ENCODE data around the gene FRMD4A. TPM values are rescaled to one million over a fixed set of nuclear protein-coding genes. Genes with fewer than 3 reads are reported as not detected.

The FRMD4A gene
- total RNA-seq, 1 experiment from 2014 or later: 0.23 TPM

DNA sequence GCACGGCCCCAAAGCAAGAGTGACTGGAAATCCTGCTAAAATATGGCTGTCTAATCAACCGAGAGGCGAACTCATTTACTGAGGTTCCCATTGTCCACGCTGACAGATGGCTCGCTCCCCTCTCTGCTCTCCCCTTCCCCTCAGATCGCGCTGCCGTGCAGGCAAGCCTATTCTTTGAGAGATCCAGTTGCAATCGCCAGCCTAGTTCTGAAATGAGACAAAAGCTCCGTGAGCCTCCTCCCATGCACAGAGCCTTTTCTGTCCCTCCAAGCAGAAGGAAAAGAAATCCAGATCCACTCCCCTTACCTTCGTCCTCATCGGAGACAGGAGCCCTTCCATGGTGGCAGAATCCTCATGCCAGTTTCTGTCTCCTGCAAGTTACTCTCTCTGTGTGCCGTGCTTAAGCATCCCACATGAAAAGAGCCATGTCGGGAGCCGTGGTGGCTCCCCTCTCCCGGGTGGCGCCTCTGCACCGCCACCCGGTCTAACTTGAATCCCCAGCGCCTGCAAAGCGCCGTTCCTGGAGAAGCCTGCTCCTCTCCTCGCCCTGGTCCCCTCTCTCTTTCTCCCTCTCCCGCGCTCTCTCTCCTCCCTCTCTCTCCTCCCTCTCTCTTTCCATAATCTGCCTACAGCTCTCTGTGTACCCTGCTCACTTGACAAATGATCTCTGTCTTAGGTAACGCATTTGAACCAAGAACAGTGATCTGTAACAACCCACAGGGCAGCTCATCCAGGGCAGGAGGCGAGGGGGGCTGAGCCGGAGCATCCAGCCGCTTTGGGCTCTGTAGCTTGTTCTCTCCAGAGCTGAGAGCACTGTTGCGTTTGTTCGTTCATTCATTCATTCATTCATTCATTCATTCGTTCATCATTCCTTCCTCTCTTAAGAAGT lies 156.8 kb downstream of the FRMD4A start:
- DNase-seq (ENCODE audit: unreplicated experiment): no peak
- intact Hi-C loops (cut with micrococcal nuclease): no loop called here
- ChIA-PET CTCF (interaction anchor here (0.6 to 1.4 kb wide), 3 partner anchors 22 to 85 kb away, joined by 3 to 4 read pairs (median 3); no protein-coding TSS in a partner anchor), POLR2A (no interaction called here)
- H3K27ac Mint-ChIP-seq (ENCODE audit: low read depth, unreplicated experiment): no peak overlapping the region
- TF ChIP-seq, protein P1, sequence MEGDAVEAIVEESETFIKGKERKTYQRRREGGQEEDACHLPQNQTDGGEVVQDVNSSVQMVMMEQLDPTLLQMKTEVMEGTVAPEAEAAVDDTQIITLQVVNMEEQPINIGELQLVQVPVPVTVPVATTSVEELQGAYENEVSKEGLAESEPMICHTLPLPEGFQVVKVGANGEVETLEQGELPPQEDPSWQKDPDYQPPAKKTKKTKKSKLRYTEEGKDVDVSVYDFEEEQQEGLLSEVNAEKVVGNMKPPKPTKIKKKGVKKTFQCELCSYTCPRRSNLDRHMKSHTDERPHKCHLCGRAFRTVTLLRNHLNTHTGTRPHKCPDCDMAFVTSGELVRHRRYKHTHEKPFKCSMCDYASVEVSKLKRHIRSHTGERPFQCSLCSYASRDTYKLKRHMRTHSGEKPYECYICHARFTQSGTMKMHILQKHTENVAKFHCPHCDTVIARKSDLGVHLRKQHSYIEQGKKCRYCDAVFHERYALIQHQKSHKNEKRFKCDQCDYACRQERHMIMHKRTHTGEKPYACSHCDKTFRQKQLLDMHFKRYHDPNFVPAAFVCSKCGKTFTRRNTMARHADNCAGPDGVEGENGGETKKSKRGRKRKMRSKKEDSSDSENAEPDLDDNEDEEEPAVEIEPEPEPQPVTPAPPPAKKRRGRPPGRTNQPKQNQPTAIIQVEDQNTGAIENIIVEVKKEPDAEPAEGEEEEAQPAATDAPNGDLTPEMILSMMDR (IDR thresholded peaks at IDR 0.05; ENCODE audit: unreplicated experiment): no peak
- no TSS peak for BruUV-seq (replicated peaks)
- peak overlapping the region; percentile 60 for H3K4me3 Mint-ChIP-seq (ENCODE audit: unreplicated experiment)
- no peaks in the 10 kb centered on the region for H3K36me3 Mint-ChIP-seq (ENCODE audit: insufficient read depth, unreplicated experiment)
- peaks cover 13% of the 10 kb centered on the region for H3K9me3 Mint-ChIP-seq (ENCODE audit: unreplicated experiment)
- H3K4me1 Mint-ChIP-seq (ENCODE audit: insufficient read depth, unreplicated experiment): peaks cover 12% of the 10 kb centered on the region
- H3K27me3 Mint-ChIP-seq (ENCODE audit: insufficient read depth, unreplicated experiment): peaks cover 85% of the 10 kb centered on the region

DNA sequence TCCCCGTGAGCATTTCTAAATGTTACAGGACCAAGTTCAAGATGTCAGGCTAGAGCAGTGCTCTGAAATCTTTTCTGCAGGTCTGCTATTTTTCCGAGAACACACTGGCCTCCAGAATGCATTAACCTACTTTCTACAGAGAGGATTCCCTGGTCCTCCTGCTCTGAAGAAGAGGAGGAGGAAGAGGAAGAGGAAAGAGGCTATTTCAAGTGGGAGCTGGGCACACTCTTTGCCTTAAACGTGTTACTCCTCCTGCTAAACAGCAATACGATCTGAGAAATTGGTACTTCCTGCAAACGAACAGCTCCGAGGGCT lies 157.4 kb downstream of the FRMD4A start:
- peak overlapping the region; percentile 60 for H3K4me3 Mint-ChIP-seq (ENCODE audit: unreplicated experiment)
- peaks cover 12% of the 10 kb centered on the region for H3K4me1 Mint-ChIP-seq (ENCODE audit: insufficient read depth, unreplicated experiment)
- H3K36me3 Mint-ChIP-seq (ENCODE audit: insufficient read depth, unreplicated experiment): no peaks in the 10 kb centered on the region
- ChIA-PET POLR2A (interaction anchor here (0.5 kb wide), 1 partner anchor 166 kb away, joined by 3 read pairs; no protein-coding TSS in a partner anchor), CTCF (interaction anchor here (0.8 to 1.4 kb wide), 2 partner anchors 11 to 23 kb away, joined by 3 to 4 read pairs; no protein-coding TSS in a partner anchor)
- TF ChIP-seq, protein P1 (IDR thresholded peaks at IDR 0.05; ENCODE audit: unreplicated experiment): no peak
- intact Hi-C loops (cut with micrococcal nuclease): no loop called here
- no peak for DNase-seq (ENCODE audit: unreplicated experiment)
- peaks cover 13% of the 10 kb centered on the region for H3K9me3 Mint-ChIP-seq (ENCODE audit: unreplicated experiment)
- BruUV-seq (replicated peaks): no TSS peak
- H3K27ac Mint-ChIP-seq (ENCODE audit: low read depth, unreplicated experiment): no peak overlapping the region
- peaks cover 90% of the 10 kb centered on the region for H3K27me3 Mint-ChIP-seq (ENCODE audit: insufficient read depth, unreplicated experiment)

DNA sequence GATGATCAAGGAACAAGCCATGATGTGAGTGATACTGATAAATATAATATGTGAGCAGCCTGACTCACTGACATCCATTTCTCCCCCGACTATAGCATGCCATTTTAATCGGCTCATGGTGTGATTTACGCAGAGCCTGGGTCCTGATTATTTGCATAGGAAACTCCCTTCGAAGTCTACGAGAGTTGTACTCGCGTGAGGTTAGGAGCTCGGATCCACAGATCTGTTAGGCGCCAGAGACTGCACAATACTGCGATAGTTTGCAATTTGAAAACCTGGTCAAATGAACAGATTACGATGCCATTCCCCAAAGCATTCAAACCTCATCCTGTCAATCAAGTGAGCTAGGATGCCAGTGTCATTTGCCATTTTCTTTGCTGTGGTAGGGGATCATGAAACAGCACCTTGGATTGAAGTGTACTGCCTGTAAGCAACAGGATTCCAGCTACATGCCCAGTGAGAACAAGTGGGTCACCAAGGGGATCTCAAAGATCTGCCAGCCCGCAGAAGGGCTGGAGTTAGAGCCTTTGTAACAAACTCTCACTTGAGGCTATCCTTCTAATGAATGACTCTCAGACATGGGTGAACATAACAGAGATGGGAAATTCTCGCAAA lies 158.3 kb downstream of the FRMD4A start:
- POLR2A ChIA-PET: no interaction called here
- peaks cover 98% of the 10 kb centered on the region for H3K27me3 Mint-ChIP-seq (ENCODE audit: insufficient read depth, unreplicated experiment)
- H3K4me1 Mint-ChIP-seq (ENCODE audit: insufficient read depth, unreplicated experiment): peaks cover 12% of the 10 kb centered on the region

DNA sequence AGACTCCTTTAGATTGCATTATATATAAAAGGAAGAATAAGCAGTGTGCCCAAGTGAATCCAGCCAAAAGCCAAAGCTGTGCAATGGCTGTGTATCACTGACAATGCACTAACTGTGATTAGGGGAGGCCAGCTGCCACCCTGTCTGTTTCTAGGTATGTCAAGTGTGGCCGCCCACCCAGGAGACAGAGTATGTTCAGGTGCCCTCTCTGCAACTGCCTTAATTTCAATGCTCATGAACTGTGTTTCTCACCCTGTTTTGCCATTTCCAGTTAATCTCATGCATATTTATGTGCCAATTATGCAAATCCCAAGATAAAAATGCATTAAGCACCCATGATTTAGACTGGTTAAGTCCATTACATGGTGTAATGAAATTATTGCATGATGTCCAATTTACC lies 159.4 kb downstream of the FRMD4A start:
- BruUV-seq (replicated peaks): no TSS peak
- Mint-ChIP-seq H3K4me3 (ENCODE audit: unreplicated experiment) (no peak overlapping the region), H3K36me3 (ENCODE audit: insufficient read depth, unreplicated experiment) (no peaks in the 10 kb centered on the region), H3K4me1 (ENCODE audit: insufficient read depth, unreplicated experiment) (peaks cover 12% of the 10 kb centered on the region), H3K9me3 (ENCODE audit: unreplicated experiment) (peaks cover 6% of the 10 kb centered on the region), H3K27ac (ENCODE audit: low read depth, unreplicated experiment) (no peak overlapping the region), H3K27me3 (ENCODE audit: insufficient read depth, unreplicated experiment) (peaks cover 98% of the 10 kb centered on the region)
- ChIA-PET POLR2A (no interaction called here), CTCF (no interaction called here)
- intact Hi-C loops (cut with micrococcal nuclease): no loop called here
- DNase-seq (ENCODE audit: unreplicated experiment): no peak
- TF ChIP-seq, protein P1 (IDR thresholded peaks at IDR 0.05; ENCODE audit: unreplicated experiment): no peak

More for the DNA sequence above, 158.3 kb downstream of the FRMD4A start:
- intact Hi-C loops (cut with micrococcal nuclease): no loop called here
- no peaks in the 10 kb centered on the region for H3K36me3 Mint-ChIP-seq (ENCODE audit: insufficient read depth, unreplicated experiment)
- TF ChIP-seq, protein P1 (IDR thresholded peaks at IDR 0.05; ENCODE audit: unreplicated experiment): no peak
- CTCF ChIA-PET: interaction anchor here (0.5 to 1.0 kb wide), 3 partner anchors 10 to 184 kb away, joined by 3 to 4 read pairs (median 3); no protein-coding TSS in a partner anchor
- no peak overlapping the region for H3K4me3 Mint-ChIP-seq (ENCODE audit: unreplicated experiment)
- H3K9me3 Mint-ChIP-seq (ENCODE audit: unreplicated experiment): peaks cover 13% of the 10 kb centered on the region
- no TSS peak for BruUV-seq (replicated peaks)
- no peak for DNase-seq (ENCODE audit: unreplicated experiment)
- no peak overlapping the region for H3K27ac Mint-ChIP-seq (ENCODE audit: low read depth, unreplicated experiment)

Measured in MCF 10A (cell line).